ENCODE measurements around the gene RPEL1.
"Not testable (repeated sequence)": the region's sequence is repeated elsewhere in the genome, so short reads cannot be mapped to it uniquely, and the experiment has no call there.

- TF ChIP-seq EP300, POLR2A, POLR2AphosphoS5 (IDR thresholded peaks at IDR 0.05): not testable (repeated sequence)
- TF ChIP-seq, protein P1, sequence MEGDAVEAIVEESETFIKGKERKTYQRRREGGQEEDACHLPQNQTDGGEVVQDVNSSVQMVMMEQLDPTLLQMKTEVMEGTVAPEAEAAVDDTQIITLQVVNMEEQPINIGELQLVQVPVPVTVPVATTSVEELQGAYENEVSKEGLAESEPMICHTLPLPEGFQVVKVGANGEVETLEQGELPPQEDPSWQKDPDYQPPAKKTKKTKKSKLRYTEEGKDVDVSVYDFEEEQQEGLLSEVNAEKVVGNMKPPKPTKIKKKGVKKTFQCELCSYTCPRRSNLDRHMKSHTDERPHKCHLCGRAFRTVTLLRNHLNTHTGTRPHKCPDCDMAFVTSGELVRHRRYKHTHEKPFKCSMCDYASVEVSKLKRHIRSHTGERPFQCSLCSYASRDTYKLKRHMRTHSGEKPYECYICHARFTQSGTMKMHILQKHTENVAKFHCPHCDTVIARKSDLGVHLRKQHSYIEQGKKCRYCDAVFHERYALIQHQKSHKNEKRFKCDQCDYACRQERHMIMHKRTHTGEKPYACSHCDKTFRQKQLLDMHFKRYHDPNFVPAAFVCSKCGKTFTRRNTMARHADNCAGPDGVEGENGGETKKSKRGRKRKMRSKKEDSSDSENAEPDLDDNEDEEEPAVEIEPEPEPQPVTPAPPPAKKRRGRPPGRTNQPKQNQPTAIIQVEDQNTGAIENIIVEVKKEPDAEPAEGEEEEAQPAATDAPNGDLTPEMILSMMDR (IDR thresholded peaks at IDR 0.05): not testable (repeated sequence)
Measured at GRCh38 chr10:103206715-103207114, 39.0 kb upstream of the RPEL1 start.
